Activated effector memory CD4-positive, alpha-beta T cell treated with Interleukin-2 at 50 U/mL for 16 hours (primary cell): ENCODE data around the gene GADL1.

ENCODE experiments used
- DNase-seq: peaks from one replicate; pipeline ENCODE4 v3.0.0-alpha.2; 2020

GADL1 gene

DNA sequence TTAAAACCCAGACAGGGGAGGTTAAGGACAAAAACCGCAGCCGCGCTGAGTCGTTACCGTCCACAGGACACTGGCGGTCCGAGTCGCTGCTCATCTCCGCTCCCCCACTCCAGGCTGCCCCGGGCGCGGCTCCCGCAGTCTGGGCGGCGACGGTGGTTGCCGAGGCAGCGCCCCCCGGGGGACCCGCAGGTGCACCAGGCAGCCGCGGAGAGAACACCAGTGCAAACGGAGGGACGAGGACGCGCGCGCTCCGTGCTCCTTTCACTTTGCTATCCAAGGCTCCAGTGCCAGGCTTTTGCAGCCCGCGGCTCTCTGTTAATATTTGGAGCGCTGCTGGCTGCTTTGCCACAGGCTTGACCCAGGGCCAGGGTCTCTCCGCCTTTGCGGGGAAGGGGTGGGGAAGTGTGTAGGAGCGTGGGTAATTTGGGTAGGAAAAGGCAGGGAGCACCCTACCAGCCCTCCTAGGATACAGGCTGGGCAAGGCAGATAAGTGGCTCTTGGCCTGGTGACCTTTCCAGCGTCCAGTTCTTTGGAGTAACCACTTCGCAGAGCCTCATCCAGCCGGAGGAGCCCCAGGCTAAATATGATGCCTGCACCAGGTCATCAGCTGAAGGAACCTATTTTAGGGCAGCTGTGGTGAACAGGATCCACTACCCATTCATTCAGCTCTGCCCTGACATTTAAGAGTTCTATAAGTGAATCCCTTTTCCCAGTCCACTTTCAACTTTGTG is at the start of gene GADL1:
Gene GADL1, minus strand, starts transcription at position 141 of the 731 bp plus-strand sequence. Its CDS starts 47 bp downstream, at position 94.
- DNase-seq, result no peak

- DNase-seq, result no peak
Measured at GRCh38 chr3:30944124-30944523, 49.7 kb upstream of the GADL1 start.

DNA sequence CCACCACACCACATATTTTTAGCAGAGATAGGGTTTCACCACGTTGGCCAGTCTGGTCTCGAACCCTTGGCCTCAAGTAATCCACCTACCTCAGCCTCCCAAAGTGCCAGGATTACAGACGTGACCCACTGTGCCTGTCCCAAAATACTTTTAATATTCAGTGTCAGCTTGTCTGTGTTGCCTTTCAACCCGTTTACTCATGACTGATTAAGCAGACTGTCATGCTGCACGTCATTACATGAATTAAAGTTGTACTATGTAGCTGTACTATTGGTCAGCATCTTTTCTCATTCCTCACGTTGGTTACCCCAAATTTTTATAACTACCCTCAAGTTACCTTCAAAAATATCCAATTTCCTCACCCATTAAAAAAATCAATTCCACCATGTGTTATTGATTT is 48.7 kb upstream of the GADL1 start:
- no peak for DNase-seq

DNA sequence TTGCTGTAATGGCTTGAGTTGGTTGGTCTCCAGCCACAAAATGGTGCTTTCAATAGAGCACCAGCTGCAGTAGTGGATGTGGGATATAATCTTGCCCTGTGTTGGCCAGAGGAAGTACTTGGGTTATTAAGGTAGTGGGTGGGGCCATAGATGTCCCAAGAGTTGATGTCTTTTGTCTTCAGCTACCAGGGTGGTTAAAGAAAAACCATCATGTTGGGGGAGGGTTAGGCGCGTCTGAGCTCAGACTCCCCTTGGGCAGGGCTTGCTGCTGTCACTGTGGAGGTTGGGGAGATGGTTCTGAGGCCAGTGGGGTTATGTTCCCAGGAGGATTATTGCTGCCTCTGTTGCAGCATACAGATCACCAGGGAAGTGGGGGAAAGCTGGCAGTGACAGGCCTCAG is 46.9 kb upstream of the GADL1 start:
- no peak for DNase-seq

GRCh38 chr3:30940740-30941139 is 46.3 kb upstream of the GADL1 start:
- no peak for DNase-seq

DNA sequence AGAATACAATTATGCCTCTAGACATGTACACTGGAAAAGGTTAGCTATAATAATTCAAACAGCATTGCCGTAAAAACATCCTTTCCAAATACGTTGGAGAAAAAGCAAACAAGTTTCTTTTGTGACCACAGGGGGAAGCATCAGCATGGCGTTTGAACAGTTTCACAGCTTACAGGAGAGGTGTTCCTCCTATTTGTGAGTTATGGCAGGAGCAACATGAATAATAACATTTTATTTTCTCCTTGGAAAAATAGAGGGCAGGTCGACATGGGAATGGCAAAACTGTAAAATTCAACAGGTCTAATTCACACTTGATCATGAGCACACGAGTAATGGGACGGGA is 39.7 kb upstream of the GADL1 start:
- no peak for DNase-seq

DNA sequence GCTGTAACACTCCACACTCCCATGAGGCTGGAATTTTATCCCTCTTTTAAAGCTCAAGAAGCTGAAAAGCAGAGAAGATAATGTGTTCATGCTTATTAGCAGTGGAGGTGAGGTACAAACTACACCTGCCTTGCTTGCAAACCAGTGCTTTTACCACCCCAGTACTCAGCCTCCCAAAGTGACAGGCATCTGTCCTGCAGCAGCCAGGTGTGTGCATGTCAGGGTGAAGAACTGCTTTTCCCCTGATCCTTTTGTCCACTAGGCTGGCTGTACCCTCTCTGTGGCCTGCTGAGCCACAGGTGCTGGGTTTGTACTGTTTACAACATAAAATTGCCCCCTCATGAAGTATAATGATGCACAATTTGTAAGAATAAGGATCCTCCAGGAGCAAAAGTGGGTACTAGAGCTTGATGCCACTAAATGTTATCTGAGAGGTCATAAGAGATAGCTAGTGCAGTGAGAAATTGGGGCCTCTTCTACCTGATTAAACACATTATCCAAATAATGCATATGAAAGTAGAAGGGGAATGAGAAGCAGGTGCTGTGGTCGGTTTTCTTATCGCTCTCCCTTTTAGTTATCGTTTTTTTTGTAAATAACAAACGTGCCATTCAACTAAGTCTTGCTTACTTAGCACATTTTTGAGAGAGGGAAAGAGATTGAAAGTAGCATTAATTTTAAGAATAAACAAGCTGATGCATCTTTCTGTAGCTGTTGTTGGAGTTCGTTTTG is 39.2 kb upstream of the GADL1 start:
- no peak for DNase-seq

GRCh38 chr3:30932513-30933098 is 38.1 kb upstream of the GADL1 start:
- no peak for DNase-seq

- DNase-seq, result no peak
Measured at GRCh38 chr3:30924763-30925162, 30.3 kb upstream of the GADL1 start.

DNA sequence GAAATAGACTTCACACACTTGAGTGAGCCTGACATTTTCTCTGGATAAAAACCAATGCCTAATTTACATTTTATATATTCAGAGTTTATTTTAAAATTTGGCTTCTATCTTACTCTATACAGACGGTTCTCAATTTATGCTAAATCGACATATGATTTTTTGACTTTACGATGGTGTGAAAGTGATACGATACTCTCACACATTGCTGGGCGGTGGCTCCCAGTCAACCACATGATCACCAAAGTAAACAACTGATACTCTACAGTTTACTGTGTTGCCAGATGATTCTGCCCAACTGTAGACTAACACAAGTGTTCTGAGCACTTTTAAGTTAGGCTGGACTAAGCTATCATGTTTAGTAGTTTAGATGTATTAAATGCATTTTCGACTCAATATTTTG is 25.1 kb upstream of the GADL1 start:
- no peak for DNase-seq

DNA sequence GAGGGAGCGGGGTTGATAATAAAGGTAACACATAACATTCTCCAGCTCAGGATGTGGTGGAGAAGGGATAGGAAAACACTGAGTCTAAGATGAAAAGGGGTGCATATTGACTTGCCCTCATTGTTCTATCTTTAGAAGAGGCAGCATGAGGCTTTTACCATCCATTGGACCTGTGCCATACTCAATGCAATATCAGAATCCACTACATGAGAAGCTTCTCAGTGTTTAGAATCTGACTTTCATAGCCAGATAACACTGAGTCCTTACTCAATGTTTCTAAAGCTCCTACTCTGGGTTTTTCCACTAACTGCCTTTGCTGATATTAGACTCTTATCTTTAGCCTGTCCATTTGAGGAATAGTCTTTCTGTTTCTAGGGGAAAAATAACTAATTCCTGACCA is 24.3 kb upstream of the GADL1 start:
- DNase-seq, result no peak

DNA sequence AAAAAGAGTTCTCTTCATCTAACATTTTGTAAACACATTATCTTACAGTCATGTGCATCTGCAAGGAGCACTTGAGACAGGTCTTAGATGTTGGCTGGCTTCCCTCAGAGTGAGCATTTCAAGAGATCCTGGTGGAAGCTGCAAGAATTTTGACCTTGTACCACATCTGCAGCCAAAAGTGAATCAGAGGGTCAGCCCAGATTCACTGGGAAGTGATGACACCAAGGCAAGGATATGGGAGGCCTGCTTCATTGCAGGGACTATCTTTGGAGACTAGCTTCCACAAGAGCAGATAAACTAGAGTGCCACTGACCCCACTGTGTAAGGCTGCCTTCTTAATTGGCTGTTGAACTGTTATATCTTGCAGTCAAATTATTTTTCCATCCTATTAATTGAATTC is 21.3 kb upstream of the GADL1 start:
- no peak for DNase-seq

- no peak for DNase-seq
Measured at GRCh38 chr3:30914696-30915095, 20.2 kb upstream of the GADL1 start.

GRCh38 chr3:30913176-30913575 is 18.7 kb upstream of the GADL1 start:
- DNase-seq, result no peak

- DNase-seq, result no peak
Measured at GRCh38 chr3:30912301-30912700, 17.8 kb upstream of the GADL1 start.

- DNase-seq, result no peak
Measured at GRCh38 chr3:30908456-30909037, 14.1 kb upstream of the GADL1 start.

- DNase-seq, result no peak
Measured at GRCh38 chr3:30904996-30905395, 10.5 kb upstream of the GADL1 start.

DNA sequence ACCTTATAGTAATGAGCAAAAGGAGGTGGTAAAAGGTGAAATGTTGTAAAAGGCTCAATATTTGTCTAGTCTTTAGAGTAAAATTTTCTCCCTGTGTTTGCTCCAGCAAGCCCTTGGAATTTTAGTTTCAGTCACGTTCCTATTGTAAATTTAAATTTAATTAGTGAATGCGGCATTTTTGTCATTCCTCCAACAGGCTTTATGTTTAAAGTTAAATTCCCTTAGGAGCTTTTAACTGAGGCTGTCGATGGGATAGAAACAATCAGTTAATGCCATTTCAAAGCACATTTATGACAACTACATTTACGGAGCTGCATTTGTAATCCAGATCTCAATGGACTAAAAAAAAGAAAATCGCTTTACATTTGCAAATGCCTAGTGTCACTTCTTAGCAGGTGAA is 868 bp upstream of the GADL1 start:
- DNase-seq, result no peak

DNA sequence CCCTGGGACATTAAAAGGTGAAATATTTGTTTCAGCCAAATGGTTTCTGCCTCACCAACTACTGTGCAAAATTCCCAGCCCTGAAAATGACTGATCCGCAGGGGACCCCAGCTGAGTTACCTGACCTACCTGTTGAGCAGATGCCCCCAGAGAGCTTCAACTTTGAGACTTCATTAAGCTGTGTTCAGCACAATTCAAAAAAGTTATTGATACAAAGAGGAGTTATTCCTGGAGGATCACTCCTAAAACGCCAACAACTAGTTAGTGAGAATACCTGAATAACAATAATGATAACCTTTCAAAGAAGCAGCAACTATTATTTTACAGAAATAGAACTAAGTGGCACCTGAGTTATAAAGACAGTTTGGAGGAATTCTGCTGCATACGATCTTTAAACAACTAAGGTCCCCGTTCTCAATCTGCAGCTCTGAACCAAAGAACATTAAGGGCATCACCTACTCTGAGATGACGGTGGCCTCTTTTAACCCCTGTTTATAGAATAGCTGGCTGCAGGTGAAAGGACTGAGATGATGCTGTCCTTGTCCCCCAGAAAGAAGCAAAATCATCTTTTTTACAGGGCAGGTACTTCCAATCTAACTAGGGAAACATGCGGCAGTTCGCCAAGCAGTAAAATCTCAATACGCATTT is 659 bp downstream of the GADL1 start:
- DNase-seq, result no peak

DNA sequence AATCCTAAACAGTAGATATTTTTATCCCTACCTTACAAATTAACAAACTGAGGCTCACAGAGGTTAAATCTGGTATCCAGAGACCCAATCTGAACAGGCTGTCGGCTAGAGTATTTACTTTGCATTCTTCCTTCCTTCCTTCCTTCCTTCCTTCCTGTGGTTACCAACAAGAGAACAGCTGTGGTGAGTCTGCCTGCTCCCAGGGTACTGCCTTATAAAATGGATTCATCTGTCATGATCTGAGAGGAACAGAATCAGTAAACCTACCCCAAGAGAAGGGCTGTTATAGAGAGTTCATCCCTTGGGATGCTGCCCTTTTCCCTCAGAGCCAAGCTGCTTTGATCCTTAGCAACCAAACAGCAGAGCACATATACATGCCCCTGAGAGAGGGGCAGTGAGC is 3.6 kb downstream of the GADL1 start:
- DNase-seq, result no peak

DNA sequence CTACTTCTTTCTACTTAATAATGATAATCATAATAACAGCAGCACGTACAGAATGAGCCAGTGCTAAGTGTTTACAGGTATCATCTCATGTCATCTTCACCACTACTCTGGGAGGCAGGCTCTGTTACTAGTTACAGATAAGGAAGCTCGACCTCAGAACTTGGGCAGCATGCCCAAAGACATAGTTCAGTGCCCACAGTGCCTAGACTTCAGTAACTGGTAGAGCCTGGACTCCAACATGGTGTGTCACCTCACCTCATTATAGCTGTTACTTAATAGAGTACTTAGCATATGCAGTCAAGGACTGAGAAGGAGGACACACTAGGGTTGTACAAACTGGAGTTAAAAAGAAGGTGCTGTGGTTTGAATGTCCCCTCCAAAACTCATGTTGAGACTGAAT is 7.6 kb downstream of the GADL1 start:
- no peak for DNase-seq

DNA sequence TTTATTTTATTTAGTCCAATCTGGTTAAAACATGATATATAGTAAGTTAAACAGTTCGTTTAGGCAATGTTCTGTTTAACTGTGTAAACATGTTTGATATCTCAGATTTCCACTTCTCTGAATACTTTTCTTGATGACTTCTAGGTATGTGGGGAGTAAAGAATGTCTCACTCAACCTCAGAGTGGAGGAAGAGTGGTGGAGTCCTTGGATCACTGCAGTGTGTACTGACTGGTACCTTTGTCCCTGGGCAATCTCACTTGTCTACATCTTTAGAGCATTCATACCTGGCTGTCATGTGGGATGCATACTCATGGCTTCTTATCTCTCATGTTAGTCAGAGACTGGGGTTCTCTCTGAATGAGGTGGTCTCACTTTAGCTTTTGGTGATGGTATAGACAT is 15.6 kb downstream of the GADL1 start:
- no peak for DNase-seq

- DNase-seq, result no peak
Measured at GRCh38 chr3:30875505-30875904, 19.0 kb downstream of the GADL1 start.

GRCh38 chr3:30873671-30874070 is 20.8 kb downstream of the GADL1 start:
- no peak for DNase-seq
